NCI-H774 (cell line): ENCODE results near the gene CCAR1.
"Not testable (repeated sequence)": the region's sequence is repeated elsewhere in the genome, so short reads cannot be mapped to it uniquely, and the experiment has no call there.

Experiments used
- DNase-seq: peaks from one replicate; lab custom pipeline; 2025; lab: John Stamatoyannopoulos, UW

Gene CCAR1

DNA sequence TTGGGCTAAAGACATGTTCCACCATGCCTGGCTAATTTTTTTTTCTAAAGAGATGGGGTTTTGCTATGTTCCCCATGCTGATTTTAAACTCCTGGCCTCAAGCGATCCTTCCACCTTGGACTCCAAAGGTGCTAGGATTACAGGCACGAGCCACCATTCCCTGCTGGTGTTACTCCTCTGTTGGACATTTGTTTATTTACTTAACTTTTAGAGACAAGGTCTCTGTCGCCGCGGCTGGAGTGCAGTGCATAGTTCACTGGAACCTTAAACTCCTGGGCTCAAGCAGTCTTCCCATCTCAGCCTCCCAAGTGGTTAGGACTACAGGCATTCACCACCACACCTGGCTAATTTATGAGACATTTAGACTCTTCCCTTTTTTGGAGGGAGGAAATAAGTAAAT, 38.9 kb downstream of the CCAR1 start:
- no peak for DNase-seq

DNA sequence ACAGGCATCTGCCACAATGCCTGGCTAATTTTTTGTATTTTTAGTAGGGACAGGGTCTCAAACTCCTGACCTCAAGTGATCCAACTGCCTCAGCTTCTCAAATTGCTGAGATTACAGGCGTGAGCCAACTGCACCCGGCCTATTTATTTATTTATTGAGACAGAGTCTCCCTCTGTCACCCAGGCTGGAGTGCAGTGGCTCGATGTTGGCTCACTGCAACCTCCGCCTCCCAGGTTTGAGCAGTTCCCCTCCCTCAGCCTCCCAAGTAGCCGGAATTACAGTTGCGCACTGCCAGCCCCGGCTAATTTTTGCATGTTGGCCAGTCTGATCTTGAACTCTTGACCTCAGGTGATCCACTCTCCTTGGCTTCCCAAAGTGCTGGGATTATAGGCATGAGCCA, 46.4 kb downstream of the CCAR1 start:
- not testable (repeated sequence) for DNase-seq

DNA sequence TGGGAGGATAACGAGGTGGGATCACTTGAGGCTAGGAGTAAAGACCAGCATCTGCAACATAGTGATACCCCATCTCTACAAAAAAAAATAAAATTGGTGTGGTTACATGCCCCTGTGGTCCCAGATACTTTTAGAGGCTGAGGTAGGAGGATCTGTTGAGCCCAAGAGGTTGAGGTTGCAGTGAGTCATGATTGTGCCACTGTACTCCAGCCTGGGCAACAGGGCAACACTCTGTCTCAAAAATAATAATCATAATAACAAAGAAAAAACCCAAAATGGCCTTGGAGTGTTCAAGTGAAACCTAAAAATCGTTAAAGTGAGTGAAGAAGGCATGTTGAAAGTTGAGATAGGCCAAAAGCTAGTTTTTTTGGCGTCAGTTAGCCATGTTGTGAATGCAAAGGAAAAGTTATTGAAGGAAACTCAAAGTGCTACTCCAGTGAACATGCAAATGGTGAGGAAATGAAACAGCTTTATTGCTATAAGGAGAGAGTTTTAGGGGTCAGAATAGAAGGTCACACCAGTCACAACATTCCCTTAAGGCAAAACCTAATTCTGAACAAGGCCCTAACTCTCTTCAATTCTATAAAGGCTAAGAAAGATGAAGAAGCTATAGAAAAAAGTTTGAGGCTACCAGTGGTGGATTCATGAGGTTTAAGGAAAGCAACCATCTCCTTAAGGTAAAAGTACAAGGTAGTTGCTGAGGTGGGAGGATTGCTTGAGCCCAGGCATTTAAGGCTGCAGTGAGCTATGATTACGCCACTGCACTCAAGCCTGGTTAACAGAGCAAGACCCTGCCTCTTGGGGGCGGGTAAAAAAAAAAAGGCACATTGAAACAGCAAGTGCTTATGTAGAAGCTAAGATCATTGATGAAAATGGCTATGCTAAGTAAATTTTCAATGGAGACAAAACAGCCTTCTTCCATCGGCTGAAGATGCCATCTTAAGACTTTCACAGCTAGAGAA, 60.9 kb downstream of the CCAR1 start:
- DNase-seq: no peak

DNA sequence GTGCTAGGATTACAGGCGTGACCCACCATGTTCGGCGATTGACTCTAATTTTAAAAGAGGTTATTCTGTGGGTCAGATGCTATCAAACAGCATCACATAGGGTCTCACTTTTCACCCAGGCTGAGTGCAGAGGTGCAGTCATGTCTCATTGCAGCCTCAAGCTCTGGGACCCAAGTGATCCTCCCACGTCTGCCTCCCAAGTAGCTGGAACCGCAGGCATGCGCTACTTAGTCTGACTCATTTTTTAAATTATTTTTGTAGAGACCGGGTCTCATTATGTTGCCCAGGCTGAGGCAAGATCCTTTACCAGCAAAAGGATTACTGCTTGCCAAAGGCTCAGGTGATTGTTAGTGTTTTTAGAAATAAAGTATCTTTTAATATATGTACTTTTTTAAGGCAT, 63.4 kb downstream of the CCAR1 start:
- no peak for DNase-seq

DNA sequence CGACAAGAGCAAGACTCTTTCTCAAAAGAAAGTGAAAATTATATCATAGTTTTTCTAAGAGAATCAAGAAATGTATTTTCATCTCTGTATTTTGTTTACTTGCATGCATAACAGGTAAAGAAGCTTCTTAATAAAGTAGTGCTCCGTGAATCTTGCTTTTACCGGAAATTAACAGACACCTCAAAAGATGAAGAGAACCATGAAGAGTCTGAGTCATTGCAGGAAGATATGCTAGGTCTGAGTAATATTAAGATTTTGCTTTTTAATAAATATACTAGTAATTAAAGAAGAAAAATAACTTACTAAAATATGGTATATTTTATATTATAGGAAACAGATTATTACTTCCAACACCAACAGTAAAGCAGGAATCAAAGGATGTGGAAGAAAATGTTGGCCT, 66.8 kb downstream of the CCAR1 start:
- DNase-seq: no peak

DNA sequence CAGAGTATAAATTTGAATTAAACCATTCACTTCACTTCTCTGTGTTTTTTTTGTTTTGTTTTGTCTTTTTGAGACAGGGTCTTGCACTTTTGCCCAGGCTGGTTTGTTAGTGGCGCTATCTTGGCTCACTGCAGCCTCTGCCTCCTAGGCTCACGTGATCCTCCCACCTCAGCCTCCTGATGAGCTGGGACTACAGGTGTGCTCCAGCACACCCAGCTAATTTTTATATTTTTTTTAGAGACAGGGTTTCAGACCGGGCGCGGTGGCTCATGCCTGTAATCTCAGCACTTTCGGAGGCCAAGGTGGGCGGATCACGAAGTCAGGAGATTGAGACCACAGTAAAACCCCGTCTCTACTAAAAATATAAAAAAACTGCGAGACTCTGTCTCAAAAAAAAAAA, 69.4 kb downstream of the CCAR1 start:
- DNase-seq: no peak

DNA sequence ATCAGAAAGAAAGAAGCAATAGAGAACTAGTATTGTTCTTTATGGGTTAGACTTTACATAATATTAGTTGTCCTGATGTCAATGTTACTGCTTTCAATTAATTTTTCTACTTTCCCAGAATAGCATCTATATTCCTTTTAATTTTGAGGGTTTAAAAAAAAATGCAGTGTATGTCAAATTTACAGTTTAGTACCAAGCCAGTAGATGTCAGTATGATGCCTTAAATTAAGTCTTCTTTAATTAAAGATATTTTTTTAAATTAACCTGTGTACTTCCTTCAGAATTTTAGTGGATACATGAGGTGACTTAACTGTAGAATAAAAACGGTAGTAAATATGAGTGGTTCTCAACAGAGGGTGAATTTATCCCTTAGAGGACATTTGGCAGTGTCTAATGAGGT, 71.1 kb downstream of the CCAR1 start:
- DNase-seq: no peak

DNA sequence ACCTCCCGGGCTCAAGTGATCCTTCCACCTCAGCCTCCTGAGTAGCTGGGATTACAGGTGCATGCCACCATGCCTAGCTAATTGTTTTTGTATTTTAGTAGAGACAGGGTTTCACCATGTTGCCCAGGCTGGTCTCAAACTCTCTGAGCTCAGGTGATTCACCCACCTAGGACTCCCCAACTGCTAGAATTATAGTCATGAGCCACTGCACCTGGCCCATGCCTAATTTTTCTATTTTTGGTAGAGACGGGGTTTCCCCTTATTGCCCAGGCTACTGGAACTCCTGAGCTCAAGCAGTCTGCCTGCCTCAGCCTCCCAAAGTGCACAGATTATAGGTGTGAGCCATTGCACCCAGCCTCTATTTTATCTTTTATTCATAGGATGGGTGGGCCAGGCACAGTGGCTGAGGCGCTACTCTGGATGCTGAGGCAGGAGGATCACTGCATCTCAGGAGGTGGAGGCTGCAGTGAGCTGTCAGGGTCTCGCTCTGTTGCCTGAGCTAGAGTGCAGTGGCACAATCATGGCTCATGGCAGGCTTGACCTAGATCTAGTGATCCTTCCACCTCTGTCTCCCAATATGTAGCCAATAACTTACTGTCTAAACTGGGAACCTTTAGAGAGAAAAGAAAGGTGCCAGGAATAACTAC, 75.0 kb downstream of the CCAR1 start:
- DNase-seq: no peak

DNA sequence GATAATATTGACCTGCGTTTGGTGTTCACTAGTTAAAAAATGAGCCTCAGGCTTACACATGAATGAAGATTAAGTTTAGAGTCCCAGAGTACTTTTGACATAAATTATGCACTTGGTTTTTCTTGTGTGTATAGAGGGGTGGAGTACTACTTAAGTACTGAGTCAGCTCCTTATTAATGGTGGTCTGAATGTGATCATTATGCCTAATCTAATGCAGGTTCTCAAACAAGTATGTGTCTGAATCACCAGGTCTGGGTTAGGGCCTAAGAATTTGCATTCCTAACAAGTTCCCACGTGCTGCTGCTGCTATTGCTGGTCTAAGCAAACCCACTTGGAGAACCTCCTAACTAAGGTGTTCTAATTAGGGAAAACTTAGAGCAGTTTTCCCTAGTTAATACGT, 75.6 kb downstream of the CCAR1 start:
- DNase-seq: no peak

DNA sequence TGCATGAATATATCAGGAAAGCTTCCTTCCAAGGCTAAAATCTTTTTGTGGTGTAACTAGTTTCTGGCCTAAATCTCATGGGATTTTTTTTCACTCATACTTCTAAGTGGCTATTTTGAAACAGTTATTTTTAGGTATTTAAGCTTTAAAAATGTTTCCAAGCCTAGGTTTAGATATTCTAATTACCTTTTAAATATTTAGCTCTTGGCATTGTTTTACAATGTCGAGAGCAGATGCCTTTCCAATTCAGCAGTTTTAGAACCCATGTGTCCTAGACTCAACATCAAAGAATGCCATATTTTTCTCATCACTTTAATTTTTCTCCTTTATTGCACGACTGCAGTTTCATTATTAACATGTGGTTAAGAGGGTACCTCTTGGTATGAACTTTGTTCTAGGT, 79.2 kb downstream of the CCAR1 start:
- DNase-seq: no peak

DNA sequence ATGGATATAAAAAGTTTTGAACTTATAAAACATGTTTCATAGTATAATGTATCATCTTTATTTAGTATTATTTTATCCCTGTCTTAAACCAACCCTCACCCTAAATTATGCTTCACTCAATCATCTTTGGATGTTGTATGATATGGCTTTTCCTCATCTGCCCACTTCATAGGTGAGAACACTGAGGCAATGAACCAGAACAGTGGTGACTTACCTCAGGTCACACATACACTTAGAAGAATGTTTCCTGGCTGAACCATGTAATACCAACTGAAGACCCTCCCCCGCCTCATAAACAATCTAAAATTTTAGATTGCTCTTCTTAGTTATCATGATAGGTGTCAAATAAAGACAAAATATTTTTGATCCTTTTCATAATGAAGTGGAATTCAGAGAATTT, 83.7 kb downstream of the CCAR1 start:
- no peak for DNase-seq

DNA sequence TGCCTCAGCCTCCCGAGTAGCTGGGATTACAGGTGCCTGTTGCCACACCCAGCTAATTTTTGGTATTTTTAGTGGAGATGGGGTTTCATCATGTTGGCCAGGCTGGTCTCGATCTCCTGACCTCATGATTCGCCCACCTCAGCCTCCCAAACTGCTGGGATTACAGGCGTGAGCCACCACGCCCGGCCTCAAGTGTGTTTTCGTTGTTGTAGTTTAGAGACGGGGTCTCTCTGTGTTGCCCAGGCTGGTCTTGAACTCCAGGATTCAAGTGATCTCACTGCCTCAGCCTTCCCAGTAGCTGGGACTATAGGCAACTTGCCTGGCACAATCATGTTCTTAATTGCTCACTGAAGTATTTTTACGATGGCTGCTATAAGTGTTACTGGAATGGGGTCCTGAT, 89.8 kb downstream of the CCAR1 start:
- not testable (repeated sequence) for DNase-seq

DNA sequence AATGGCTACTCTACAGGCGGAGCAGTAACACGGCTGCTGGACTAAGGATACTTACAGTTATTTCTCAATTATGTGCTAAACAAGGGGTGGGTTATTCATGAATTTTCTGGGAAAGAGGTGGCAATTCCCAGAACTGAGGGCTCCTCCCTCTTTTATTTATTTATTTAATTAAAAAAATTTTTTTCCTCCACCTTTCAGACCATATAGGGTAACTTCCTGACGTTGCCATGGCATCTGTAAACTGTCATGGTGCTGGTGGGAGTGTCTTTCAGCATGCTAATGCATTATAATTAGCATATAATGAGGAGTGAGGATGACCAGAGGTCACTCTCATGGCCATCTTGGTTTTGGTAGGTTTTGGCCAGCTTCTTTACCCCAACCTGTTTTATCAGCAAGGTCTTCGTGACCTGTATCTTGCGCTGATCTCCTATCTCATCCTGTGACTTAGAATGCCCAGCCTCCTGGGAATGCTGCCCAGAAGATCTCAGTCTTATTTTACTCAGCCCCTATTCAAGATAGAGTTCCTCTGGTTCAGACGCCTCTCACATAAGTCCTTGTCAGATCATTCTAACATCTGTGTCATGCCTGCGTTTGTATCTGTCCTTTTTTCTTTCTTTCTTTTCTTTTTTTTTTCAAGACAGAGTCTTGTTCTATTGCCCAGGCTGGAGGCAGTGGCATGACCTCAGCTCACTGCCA, 90.4 kb downstream of the CCAR1 start:
- DNase-seq: no peak

DNA sequence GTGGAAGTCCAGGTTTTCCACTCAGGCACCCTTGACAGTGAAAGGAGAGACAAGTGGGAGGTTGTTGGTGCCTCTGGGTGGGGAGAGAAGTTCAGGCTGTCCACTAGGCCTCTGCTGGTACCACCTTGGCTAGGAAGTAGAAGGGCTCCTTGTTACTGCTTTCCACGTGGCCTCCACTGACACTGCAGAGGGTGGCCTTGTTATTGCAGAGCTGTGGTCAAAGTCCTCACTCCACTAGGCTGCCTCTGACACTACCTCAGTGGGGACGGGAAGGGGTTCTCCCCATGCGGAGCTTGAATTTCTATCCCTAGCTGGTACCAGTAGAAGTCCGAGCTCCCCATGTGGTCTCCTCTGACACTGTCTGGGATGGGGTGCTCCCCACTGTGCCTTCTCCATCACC, 91.4 kb downstream of the CCAR1 start:
- DNase-seq: no peak

DNA sequence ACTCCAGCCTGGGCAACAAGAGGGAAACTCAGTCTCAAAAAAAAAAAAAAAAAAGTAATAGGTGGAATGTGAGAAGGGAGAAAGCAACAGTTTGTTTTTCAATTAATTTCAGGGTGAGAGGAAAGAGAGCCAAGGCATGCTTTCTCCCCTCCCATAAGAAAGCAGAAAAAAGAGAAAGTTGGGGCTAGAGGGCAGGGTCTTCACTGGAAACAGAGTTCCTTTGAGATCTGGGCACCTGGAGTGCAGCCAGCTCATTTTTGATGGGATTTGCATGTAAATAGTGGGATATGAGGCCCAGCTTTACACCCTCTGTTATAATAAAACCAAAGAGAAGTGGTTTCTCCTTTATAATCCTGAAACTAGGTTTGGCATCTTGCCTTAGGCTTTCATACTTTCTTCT, 92.5 kb downstream of the CCAR1 start:
- DNase-seq: no peak

DNA sequence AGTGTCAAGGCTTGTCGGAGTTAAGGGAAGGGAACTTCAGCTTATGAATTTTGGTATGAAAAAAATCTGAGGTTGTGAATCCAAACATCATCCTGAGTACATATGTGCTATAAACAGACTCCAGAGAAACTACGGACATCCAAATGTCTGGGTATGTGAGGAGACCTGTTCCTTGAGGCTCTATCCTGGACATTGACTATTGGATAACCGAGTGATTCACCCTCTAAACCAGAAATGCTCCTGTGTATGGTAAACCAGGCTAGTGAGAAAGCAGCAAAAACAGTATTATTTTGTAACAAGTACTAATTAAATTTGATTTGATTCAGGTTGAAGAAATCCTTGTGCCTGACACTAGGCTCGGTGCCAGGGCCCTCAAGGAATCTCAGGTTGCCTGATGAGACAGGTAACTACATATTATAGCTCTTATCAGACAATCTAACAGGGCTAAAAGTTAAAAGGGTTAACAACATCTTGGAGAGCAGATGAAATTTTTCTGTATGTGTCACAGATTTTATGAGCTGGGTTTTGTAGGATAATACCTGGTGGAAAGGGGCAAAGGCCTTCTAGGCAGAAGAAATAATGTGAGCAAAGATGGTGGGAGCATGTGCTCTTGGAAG, 95.9 kb downstream of the CCAR1 start:
- DNase-seq: no peak

DNA sequence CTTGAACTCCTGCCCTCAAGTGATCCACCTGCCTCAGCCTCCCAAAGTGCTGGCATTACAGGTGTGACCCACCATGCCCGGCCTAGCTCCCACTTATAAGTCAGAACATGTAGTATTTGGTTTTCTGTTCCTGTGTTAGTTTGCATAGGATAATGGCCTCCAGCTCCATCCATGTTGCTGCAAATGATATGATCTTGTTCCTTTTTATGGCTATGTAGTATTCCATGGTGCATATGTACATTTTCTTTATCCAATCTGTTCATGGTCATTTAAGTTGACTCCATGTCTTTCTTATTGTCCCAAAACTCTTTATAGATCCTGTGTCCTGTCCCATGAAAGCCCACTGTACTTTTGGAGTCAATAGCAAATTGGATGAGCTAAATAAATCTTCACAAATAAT, 99.3 kb downstream of the CCAR1 start:
- not testable (repeated sequence) for DNase-seq

DNA sequence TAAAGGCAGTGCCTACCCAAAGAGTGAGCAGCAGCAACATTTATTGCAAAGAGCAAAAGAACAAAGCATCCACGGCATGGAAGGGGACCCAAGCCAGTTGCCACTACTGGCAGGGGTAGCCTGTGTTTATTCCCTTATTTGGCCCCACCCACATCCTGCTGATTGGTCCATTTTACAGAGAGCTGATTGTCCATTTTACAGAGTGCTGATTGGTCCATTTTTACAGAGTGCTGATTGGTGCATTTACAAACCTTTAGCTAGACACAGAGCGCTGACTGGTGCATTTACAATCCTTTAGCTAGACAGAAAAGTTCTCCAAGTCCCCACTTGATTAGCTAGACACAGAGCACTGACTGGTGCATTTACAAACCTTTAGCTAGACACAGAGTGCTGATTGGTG, 101.6 kb downstream of the CCAR1 start:
- DNase-seq: not testable (repeated sequence)

DNA sequence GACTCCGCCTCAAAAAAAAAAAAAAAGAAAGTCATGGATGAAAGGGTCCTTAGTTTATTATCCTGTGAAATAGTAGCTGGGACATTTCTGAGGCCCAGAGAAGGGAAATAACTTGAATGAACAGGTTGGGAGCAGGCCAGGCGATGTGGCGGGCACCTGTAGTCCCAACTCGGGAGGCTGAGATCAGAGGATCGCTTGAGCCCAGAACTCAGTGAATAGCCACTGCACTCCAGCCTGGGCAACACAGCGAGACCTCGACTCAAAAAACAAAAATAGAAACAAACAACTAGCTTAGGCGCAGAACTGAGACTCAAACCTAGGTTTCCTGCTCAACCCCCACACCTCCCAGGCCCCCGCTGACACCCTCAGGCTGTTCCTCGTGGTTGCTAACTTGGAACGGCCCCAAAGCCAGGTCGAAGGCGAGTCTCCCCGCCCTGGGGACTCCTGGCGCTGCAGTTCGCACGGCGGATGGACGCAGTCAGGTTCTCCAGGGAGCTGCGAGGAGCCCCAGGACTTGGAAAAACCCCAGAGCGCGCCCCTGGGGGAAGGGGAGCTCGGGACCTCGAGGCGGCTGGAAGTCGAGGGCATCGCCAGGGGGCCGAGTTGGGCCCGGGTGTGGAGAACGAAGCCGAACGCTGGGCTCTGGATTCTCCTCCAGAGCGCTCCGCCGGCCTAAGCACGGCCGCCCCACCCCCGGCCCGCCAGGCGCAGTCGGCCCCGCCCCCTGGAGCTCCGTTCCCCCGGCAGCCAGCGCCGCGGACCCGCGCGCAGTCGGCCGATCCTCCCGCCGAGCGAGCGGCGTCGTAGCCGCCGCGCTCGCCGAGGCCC, 105.9 kb downstream of the CCAR1 start, which contains the start of gene STOX1:
STOX1 (plus strand) TSS at position 768 of the 828 bp plus-strand sequence. CDS start 93 bp downstream, outside the sequence.
- peak; percentile 78 for DNase-seq

DNA sequence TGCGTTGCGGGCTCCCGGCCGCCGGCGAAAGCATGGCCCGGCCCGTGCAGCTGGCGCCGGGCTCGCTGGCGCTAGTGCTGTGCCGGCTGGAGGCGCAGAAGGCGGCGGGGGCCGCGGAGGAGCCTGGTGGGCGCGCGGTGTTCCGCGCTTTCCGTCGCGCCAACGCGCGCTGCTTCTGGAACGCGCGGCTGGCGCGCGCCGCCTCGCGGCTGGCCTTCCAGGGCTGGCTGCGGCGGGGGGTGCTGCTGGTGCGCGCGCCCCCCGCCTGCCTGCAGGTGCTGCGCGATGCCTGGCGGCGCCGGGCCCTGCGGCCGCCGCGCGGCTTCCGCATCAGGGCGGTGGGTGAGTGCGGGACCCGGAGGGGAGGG, 106.5 kb downstream of the CCAR1 start:
- DNase-seq: not testable (repeated sequence)

DNA sequence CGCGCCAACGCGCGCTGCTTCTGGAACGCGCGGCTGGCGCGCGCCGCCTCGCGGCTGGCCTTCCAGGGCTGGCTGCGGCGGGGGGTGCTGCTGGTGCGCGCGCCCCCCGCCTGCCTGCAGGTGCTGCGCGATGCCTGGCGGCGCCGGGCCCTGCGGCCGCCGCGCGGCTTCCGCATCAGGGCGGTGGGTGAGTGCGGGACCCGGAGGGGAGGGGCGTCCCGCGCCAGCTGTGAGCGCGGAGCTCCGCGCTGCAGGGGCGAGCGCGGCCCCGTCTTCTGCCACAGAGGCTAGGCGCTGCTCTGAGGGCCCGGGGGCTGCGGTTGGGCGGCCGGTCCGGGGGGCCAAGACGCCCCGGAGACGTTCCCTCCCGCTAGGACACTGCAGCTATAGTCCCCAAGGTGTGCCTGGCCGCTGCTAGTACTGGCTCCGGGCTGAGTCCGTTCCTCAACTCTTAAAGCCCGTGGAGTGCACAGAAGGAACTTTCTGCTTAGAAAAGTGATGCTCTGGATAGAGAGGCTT, 107.1 kb downstream of the CCAR1 start:
- not testable (repeated sequence) for DNase-seq
